Ascending aorta (tissue), 2 donors: ENCODE data around the gene CNGB1. TPM values are rescaled to one million over a fixed set of nuclear protein-coding genes. Genes with fewer than 3 reads are reported as not detected.

Experiments used
- DNase-seq, 2 donors: peaks; one replicate each; pipeline ENCODE4 v3.0.0-alpha.2; 2019; ENCODE audit warnings: low spot score in 2 of 2
- H3K27ac ChIP-seq, 2 donors: fragments of 200-600 bp; sonication (generic); one replicate each; pipeline ENCODE4 v1.5.1; 2016 to 2017; ENCODE audit warnings: mild to moderate bottlenecking in 1 of 2
- H3K27me3 ChIP-seq: fragments of 200-600 bp; sonication (generic); one replicate; pipeline ENCODE4 v1.5.1; 2017
- H3K36me3 ChIP-seq, 2 donors: fragments of 200-600 bp; sonication (generic); one replicate each; pipeline ENCODE4 v1.5.1; 2016
- H3K4me1 ChIP-seq, 2 donors: fragments of 200-600 bp; sonication (generic); one replicate each; pipeline ENCODE4 v1.5.1; 2016 to 2017; ENCODE audit warnings: mild to moderate bottlenecking in 1 of 2
- H3K4me3 ChIP-seq, 2 donors: fragments of 200-600 bp; sonication (generic); one replicate each; pipeline ENCODE4 v1.5.1; 2016 to 2017; ENCODE audit warnings: mild to moderate bottlenecking in 1 of 2
- H3K9me3 ChIP-seq, 2 donors: fragments of 200-600 bp; sonication (generic); one replicate each; pipeline ENCODE4 v1.5.1; 2016
- intact Hi-C: fragments of 100-400 bp; cut with DNase I; formaldehyde crosslinking; loops from one replicate; pipeline ENCODE4 v1.15.1; 2023
- total RNA-seq: library from RNA; depleted of rRNA; stranded (reverse); fragments of >200 nt; gene quantifications from one replicate; pipeline ENCODE4 v1.1.0, GENCODE V29; 2016
- TF ChIP-seq, protein P1 (sequence below), 3 experiments: fragments of 200-600 bp in 2 of 3; fragments of 450-650 bp in 1 of 3; sonication (generic) in 2 of 3; IDR thresholded peaks; one replicate each; pipeline ENCODE4 v1.5.1; 2016 to 2019; ENCODE audit warnings: antibody characterized with exemption in 3 of 3, mild to moderate bottlenecking in 1 of 3, moderate library complexity in 1 of 3

The CNGB1 gene
- total RNA-seq, 1 donor from 2014 or later, result not detected

GRCh38 chr16:57890752-57891111, 80.2 kb downstream of the CNGB1 start:
- no peak for DNase-seq
- H3K27me3 ChIP-seq, result peaks cover 6% of the 10 kb centered on the region
- H3K27ac ChIP-seq, result no peak overlapping the region
- no peaks in the 10 kb centered on the region for H3K36me3 ChIP-seq
- intact Hi-C loops, result no loop called here
- H3K4me3 ChIP-seq, result no peak overlapping the region
- H3K4me1 ChIP-seq, result no peaks in the 10 kb centered on the region
- H3K9me3 ChIP-seq, result no peaks in the 10 kb centered on the region
- TF ChIP-seq, protein P1, sequence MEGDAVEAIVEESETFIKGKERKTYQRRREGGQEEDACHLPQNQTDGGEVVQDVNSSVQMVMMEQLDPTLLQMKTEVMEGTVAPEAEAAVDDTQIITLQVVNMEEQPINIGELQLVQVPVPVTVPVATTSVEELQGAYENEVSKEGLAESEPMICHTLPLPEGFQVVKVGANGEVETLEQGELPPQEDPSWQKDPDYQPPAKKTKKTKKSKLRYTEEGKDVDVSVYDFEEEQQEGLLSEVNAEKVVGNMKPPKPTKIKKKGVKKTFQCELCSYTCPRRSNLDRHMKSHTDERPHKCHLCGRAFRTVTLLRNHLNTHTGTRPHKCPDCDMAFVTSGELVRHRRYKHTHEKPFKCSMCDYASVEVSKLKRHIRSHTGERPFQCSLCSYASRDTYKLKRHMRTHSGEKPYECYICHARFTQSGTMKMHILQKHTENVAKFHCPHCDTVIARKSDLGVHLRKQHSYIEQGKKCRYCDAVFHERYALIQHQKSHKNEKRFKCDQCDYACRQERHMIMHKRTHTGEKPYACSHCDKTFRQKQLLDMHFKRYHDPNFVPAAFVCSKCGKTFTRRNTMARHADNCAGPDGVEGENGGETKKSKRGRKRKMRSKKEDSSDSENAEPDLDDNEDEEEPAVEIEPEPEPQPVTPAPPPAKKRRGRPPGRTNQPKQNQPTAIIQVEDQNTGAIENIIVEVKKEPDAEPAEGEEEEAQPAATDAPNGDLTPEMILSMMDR (IDR thresholded peaks at IDR 0.05), result no peak

DNA sequence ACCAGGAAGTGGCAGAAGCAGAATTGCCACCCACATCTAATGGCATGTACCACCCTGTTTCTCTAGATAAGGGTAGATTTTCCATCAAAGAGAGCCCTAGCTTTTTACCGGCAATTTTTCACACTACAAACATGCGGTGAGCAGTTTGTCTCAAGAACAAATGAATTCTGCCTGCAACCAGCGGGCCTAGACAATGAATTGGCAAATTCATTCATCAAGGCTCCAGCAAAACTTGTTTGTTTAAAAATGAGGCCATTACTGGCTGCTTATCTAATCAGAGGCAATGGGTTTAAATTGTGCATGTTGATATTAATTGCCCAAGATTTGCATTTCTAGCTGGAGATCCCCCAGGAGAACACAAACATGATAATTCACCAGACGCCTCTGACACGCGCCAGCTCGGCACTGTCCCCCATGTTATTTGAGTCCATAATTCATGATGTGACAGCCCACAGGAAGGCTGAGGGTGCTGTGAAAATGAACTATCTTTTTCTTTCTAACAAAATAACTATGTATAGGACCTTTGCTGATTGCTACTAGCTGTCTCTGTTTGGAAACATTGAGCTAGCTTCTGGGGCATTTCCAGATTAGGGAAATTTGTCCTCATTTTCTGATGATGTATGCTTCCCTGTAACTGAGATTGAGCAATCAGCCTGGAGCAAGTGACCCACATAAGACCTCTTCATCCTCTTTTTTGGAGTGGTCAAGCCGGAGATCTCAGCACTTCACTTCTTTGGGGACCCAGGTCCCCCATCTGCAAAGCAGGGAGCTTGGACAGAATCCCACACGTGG, 80.8 kb downstream of the CNGB1 start:
- Histone ChIP-seq H3K27me3 (peaks cover 6% of the 10 kb centered on the region), H3K27ac (no peak overlapping the region), H3K9me3 (no peaks in the 10 kb centered on the region), H3K4me3 (no peak overlapping the region), H3K4me1 (no peaks in the 10 kb centered on the region), H3K36me3 (no peaks in the 10 kb centered on the region)
- no peak for DNase-seq
- TF ChIP-seq, protein P1 (IDR thresholded peaks at IDR 0.05), result no peak
- intact Hi-C loops, result no loop called here

DNA sequence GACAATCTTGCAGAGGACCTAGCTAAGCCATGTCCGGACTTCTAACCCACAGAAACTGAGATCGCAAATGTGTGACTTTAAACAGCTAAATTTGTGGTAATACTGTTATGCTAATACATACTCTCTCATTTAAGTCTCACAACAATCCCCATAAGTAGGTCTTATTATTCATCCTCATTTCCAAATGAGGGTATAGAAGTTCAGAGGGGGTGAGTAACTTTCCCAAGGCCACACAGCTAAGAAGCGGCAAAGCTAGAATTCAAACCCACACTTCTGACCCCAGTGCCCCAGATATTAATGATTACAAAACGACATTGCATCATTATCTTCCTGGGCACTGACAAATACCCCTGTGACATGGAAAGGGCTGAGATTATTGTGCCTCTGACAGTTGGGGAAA, 81.4 kb downstream of the CNGB1 start:
- Histone ChIP-seq H3K36me3 (no peaks in the 10 kb centered on the region), H3K27me3 (peaks cover 6% of the 10 kb centered on the region), H3K4me1 (no peaks in the 10 kb centered on the region), H3K27ac (no peak overlapping the region), H3K9me3 (no peaks in the 10 kb centered on the region), H3K4me3 (no peak overlapping the region)
- intact Hi-C loops, result no loop called here
- TF ChIP-seq, protein P1 (IDR thresholded peaks at IDR 0.05), result no peak
- DNase-seq, result no peak

DNA sequence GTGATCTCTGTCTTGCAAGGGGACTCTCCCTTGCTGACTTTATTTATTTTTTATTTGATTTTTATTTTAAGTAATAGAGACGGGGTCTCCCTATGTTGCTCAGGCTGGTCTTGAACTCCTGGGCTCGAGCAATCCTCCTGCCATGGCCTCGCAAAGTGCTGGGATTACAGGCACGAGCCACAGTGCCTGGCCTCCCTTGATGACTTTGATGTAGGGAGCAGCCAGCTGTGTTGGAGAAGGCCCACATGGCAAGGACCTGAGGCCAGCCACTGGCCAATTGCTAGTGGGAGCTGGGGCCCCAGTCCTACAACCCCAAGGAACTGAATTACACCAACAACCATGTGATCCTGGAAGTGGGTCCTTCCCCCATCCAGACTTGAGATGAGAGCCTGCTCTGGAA, 81.8 kb downstream of the CNGB1 start:
- TF ChIP-seq, protein P1 (IDR thresholded peaks at IDR 0.05), result no peak
- H3K4me1 ChIP-seq, result no peaks in the 10 kb centered on the region
- no peaks in the 10 kb centered on the region for H3K9me3 ChIP-seq
- intact Hi-C loops, result no loop called here
- no peak for DNase-seq
- peaks cover 6% of the 10 kb centered on the region for H3K27me3 ChIP-seq
- H3K36me3 ChIP-seq, result no peaks in the 10 kb centered on the region
- H3K4me3 ChIP-seq, result no peak overlapping the region
- H3K27ac ChIP-seq, result no peak overlapping the region

DNA sequence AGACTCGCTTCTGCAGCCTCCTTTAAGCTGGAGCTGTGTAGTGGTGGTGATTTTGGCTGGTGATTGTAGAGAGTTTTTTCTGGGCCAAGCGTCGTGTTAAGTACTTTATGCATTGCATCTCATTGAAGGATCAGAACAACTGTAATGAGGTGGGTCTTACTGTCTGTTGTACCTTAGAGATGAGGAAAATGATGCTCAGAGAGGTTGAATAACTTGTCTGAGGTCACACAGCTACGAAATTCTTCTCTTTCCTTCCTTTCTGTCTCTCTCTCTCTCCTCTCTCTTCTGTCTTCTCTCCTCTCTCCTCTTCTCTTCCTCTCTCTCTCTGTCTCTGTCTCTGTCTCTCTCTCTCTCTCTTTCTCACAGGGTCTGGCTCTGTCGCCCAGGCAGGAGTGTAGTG, 82.8 kb downstream of the CNGB1 start:
- TF ChIP-seq, protein P1 (IDR thresholded peaks at IDR 0.05), result no peak
- no peaks in the 10 kb centered on the region for H3K36me3 ChIP-seq
- H3K27me3 ChIP-seq, result peaks cover 6% of the 10 kb centered on the region
- no peaks in the 10 kb centered on the region for H3K9me3 ChIP-seq
- no peaks in the 10 kb centered on the region for H3K4me1 ChIP-seq
- intact Hi-C loops, result no loop called here
- no peak for DNase-seq
- no peak overlapping the region for H3K27ac ChIP-seq
- no peak overlapping the region for H3K4me3 ChIP-seq
